H9 (cell line): Measurements from ENCODE around the gene TNKS1BP1. TPM values are rescaled to one million over a fixed set of nuclear protein-coding genes. Genes with fewer than 3 reads are reported as not detected.

Source experiments
- DNase-seq: peaks from one replicate; pipeline ENCODE4 v3.0.0-alpha.2; 2017
- H2AFZ ChIP-seq: one replicate; pipeline ENCODE4 v1.6.1; 2013; ENCODE audit warnings: mild to moderate bottlenecking, low read length, control low read depth, moderate library complexity
- H2AK5ac ChIP-seq: 2 replicates; pipeline ENCODE4 v1.6.1; 2013; ENCODE audit warnings: low read length, control low read depth, mixed read lengths; ENCODE audit not compliant: insufficient read length
- H2BK120ac ChIP-seq: one replicate; pipeline ENCODE4 v1.6.1; 2013; ENCODE audit warnings: low read depth, mild to moderate bottlenecking, low read length, control low read depth, inconsistent platforms; ENCODE audit not compliant: poor library complexity, severe bottlenecking
- H2BK12ac ChIP-seq: 2 replicates; pipeline ENCODE4 v1.6.1; 2013; ENCODE audit warnings: low read length, control low read depth, mixed read lengths, low read depth; ENCODE audit not compliant: insufficient read length
- H2BK15ac ChIP-seq: 2 replicates; pipeline ENCODE4 v1.6.1; 2013; ENCODE audit warnings: low read depth, low read length, control low read depth
- H2BK20ac ChIP-seq: one replicate; pipeline ENCODE4 v1.6.1; 2013; ENCODE audit warnings: low read depth, mild to moderate bottlenecking, low read length, control low read depth, inconsistent platforms; ENCODE audit not compliant: poor library complexity, severe bottlenecking
- H2BK5ac ChIP-seq: 2 replicates; pipeline ENCODE4 v1.6.1; 2013; ENCODE audit warnings: low read length, control low read depth, mixed read lengths; ENCODE audit not compliant: insufficient read length
- H3K14ac ChIP-seq: 2 replicates; pipeline ENCODE4 v1.6.1; 2013; ENCODE audit warnings: low read length, control low read depth; ENCODE audit not compliant: insufficient read depth
- H3K18ac ChIP-seq: 2 replicates; pipeline ENCODE4 v1.6.1; 2013; ENCODE audit warnings: low read depth, mild to moderate bottlenecking, mixed read lengths, low read length, control low read depth; ENCODE audit not compliant: insufficient read length
- H3K23ac ChIP-seq: 2 replicates; pipeline ENCODE4 v1.6.1; 2013; ENCODE audit warnings: low read length, control low read depth, mixed read lengths, low read depth; ENCODE audit not compliant: insufficient read length
- H3K23me2 ChIP-seq: 2 replicates; pipeline ENCODE4 v1.6.1; 2013; ENCODE audit warnings: low read depth, mild to moderate bottlenecking, mixed read lengths, low read length, control low read depth; ENCODE audit not compliant: insufficient read length, poor library complexity, severe bottlenecking
- H3K27ac ChIP-seq: 2 replicates; pipeline ENCODE4 v1.5.1; 2013; ENCODE audit warnings: low read length, control low read depth, mixed read lengths, low read depth; ENCODE audit not compliant: insufficient read length
- H3K27me3 ChIP-seq: 2 replicates; pipeline ENCODE4 v1.6.1; 2013; ENCODE audit warnings: low read length, control low read depth, inconsistent platforms; ENCODE audit not compliant: insufficient read depth
- H3K4ac ChIP-seq: 2 replicates; pipeline ENCODE4 v1.6.1; 2013; ENCODE audit warnings: low read depth, mild to moderate bottlenecking, control low read depth, inconsistent platforms, low read length, moderate library complexity
- H3K4me1 ChIP-seq: 2 replicates; pipeline ENCODE4 v1.6.1; 2013; ENCODE audit warnings: low read length, control low read depth, inconsistent platforms; ENCODE audit not compliant: insufficient read depth
- H3K4me2 ChIP-seq: 2 replicates; pipeline ENCODE4 v1.6.1; 2013; ENCODE audit warnings: low read length, control low read depth, mixed read lengths; ENCODE audit not compliant: insufficient read length, insufficient read depth
- H3K56ac ChIP-seq: 2 replicates; pipeline ENCODE4 v1.6.1; 2013; ENCODE audit warnings: low read depth, mild to moderate bottlenecking, mixed read lengths, low read length, control low read depth; ENCODE audit not compliant: insufficient read length
- H3K79me1 ChIP-seq: 2 replicates; pipeline ENCODE4 v1.6.1; 2013; ENCODE audit warnings: low read depth, mild to moderate bottlenecking, moderate library complexity, low read length, control low read depth, inconsistent platforms; ENCODE audit not compliant: insufficient read depth, poor library complexity, severe bottlenecking
- H3K79me2 ChIP-seq: 2 replicates; pipeline ENCODE4 v1.6.1; 2013; ENCODE audit warnings: low read length, control low read depth, inconsistent platforms; ENCODE audit not compliant: insufficient read depth
- H3K9ac ChIP-seq: 2 replicates; pipeline ENCODE4 v1.6.1; 2013; ENCODE audit warnings: low read length, control low read depth, mixed read lengths; ENCODE audit not compliant: insufficient read length; ENCODE audit errors: extremely low read depth
- H3K9me3 ChIP-seq: one replicate; pipeline ENCODE4 v1.6.1; 2013; ENCODE audit warnings: low read depth, low read length, inconsistent platforms; ENCODE audit not compliant: control insufficient read depth
- H3T11ph ChIP-seq: one replicate; pipeline ENCODE4 v1.6.1; 2013; ENCODE audit warnings: mild to moderate bottlenecking, low read length, control low read depth, inconsistent platforms
- H4K20me1 ChIP-seq: one replicate; pipeline ENCODE4 v1.6.1; 2013; ENCODE audit not compliant: control insufficient read depth, insufficient read length, insufficient read depth
- H4K5ac ChIP-seq: 2 replicates; pipeline ENCODE4 v1.6.1; 2013; ENCODE audit warnings: low read depth, mild to moderate bottlenecking, mixed read lengths, low read length, control low read depth; ENCODE audit not compliant: insufficient read length
- H4K8ac ChIP-seq: replicated peaks from 2 replicates; pipeline ENCODE4 v1.6.1; 2013; ENCODE audit warnings: low read length, control low read depth, mixed read lengths, low read depth; ENCODE audit not compliant: insufficient read length
- H4K91ac ChIP-seq: 2 replicates; pipeline ENCODE4 v1.6.1; 2013; ENCODE audit warnings: low read depth, mild to moderate bottlenecking, moderate library complexity, mixed read lengths, low read length, control low read depth; ENCODE audit not compliant: insufficient read length
- H3K27ac Mint-ChIP-seq, 3 experiments: 2 replicates in 2 of 3; 3 replicates in 1 of 3; pipeline ENCODE4 v1.8.0; 2020 to 2021; ENCODE audit warnings: mixed read lengths in 3 of 3, mild to moderate bottlenecking in 1 of 3, moderate library complexity in 1 of 3
- H3K27me3 Mint-ChIP-seq: 2 replicates; pipeline ENCODE4 v1.8.0; 2021; ENCODE audit warnings: low read depth, mild to moderate bottlenecking, moderate library complexity, mixed read lengths
- H3K36me3 Mint-ChIP-seq, 3 experiments: 2 replicates in 2 of 3; 3 replicates in 1 of 3; pipeline ENCODE4 v1.8.0; 2020 to 2021; ENCODE audit warnings: low read depth in 3 of 3, mixed read lengths in 3 of 3; ENCODE audit not compliant: insufficient read depth in 1 of 3
- H3K4me1 Mint-ChIP-seq, 2 experiments: 2 replicates each; pipeline ENCODE4 v1.8.0; 2020; ENCODE audit warnings: mixed read lengths in 2 of 2
- H3K4me3 Mint-ChIP-seq, 2 experiments: 2 replicates in 1 of 2; 3 replicates in 1 of 2; pipeline ENCODE4 v1.8.0; 2020 to 2021; ENCODE audit warnings: mild to moderate bottlenecking in 2 of 2, mixed read lengths in 2 of 2, moderate library complexity in 1 of 2
- H3K9me3 Mint-ChIP-seq, 2 experiments: 2 replicates in 1 of 2; 3 replicates in 1 of 2; pipeline ENCODE4 v1.8.0; 2020; ENCODE audit warnings: mild to moderate bottlenecking in 2 of 2, mixed read lengths in 2 of 2, moderate library complexity in 1 of 2
- CTCF ChIP-seq: fragments of 200-600 bp; sonication (generic); conservative IDR thresholded peaks from 3 replicates; pipeline ENCODE4 v1.8.0; 2021; ENCODE audit warnings: antibody characterized with exemption, mild to moderate bottlenecking
- WGBS: extraction: QIAGEN DNeasy Blood & Tissue Kit; methylation state at CpG from one replicate; pipeline ENCODE4 v1.1.7; 2013; ENCODE audit warnings: missing lambda C conversion rate, low lambda C conversion rate, mixed read lengths; ENCODE audit not compliant: insufficient read length; ENCODE audit errors: extremely low coverage; 5-methylcytosine and 5-hydroxymethylcytosine counted together
- long read RNA-seq: library from polyadenylated mRNA; unstranded; transcript quantifications from one replicate; pipeline ENCODE4 v2.0.0, GENCODE V29; 2020
- total RNA-seq: library from RNA; stranded (reverse); gene quantifications from 2 replicates; pipeline ENCODE4 v1.2.1, GENCODE V29; 2021

TNKS1BP1 gene, protein sequence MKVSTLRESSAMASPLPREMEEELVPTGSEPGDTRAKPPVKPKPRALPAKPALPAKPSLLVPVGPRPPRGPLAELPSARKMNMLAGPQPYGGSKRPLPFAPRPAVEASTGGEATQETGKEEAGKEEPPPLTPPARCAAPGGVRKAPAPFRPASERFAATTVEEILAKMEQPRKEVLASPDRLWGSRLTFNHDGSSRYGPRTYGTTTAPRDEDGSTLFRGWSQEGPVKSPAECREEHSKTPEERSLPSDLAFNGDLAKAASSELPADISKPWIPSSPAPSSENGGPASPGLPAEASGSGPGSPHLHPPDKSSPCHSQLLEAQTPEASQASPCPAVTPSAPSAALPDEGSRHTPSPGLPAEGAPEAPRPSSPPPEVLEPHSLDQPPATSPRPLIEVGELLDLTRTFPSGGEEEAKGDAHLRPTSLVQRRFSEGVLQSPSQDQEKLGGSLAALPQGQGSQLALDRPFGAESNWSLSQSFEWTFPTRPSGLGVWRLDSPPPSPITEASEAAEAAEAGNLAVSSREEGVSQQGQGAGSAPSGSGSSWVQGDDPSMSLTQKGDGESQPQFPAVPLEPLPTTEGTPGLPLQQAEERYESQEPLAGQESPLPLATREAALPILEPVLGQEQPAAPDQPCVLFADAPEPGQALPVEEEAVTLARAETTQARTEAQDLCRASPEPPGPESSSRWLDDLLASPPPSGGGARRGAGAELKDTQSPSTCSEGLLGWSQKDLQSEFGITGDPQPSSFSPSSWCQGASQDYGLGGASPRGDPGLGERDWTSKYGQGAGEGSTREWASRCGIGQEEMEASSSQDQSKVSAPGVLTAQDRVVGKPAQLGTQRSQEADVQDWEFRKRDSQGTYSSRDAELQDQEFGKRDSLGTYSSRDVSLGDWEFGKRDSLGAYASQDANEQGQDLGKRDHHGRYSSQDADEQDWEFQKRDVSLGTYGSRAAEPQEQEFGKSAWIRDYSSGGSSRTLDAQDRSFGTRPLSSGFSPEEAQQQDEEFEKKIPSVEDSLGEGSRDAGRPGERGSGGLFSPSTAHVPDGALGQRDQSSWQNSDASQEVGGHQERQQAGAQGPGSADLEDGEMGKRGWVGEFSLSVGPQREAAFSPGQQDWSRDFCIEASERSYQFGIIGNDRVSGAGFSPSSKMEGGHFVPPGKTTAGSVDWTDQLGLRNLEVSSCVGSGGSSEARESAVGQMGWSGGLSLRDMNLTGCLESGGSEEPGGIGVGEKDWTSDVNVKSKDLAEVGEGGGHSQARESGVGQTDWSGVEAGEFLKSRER (N-terminal part only)
- 130 and 140 TPM in 2 replicates for total RNA-seq
- long read RNA-seq, full-length matches to known transcripts = 10 of 51 reads
- long read RNA-seq, partial matches to known transcripts = 33 of 51 reads
- long read RNA-seq, other reads (novel, unspliced or antisense) = 8 of 51 reads

- Histone ChIP-seq H4K20me1 (no peaks in the 10 kb centered on the region), H3K27me3 (no peaks in the 10 kb centered on the region), H2BK12ac (no peak within 1 kb of the TSS), H3T11ph (peak within 1 kb of the TSS; percentile 74), H3K4me1 (peaks cover 13% of the 10 kb centered on the region; the same call in 1 of the 2 replicates), H3K14ac (peak within 1 kb of the TSS; percentile 94), H3K79me2 (peaks cover 11% of the 10 kb centered on the region), H2AK5ac (no peak within 1 kb of the TSS), H3K23ac (no peak within 1 kb of the TSS), H3K56ac (no peak within 1 kb of the TSS), H3K4ac (no peak within 1 kb of the TSS), H2BK120ac (peak within 1 kb of the TSS; percentile 1), H4K5ac (no peak within 1 kb of the TSS), H2AFZ (no peak within 1 kb of the TSS), H3K23me2 (peaks cover 13% of the 10 kb centered on the region), H4K8ac (peak within 1 kb of the TSS; percentile 4), H3K27ac (peak within 1 kb of the TSS; percentile 70), H3K9ac (peak within 1 kb of the TSS; percentile 63), H2BK5ac (no peak within 1 kb of the TSS), H3K18ac (peak within 1 kb of the TSS; percentile 88), H3K9me3 (no peaks in the 10 kb centered on the region), H2BK15ac (no peak within 1 kb of the TSS), H4K91ac (no peak within 1 kb of the TSS), H3K79me1 (peaks cover 17% of the 10 kb centered on the region), H2BK20ac (no peak within 1 kb of the TSS), H3K4me2 (peak within 1 kb of the TSS; percentile 57)
- DNase-seq = peak; percentile 97
- Mint-ChIP-seq H3K36me3 (peaks cover 48 to 63% (median 60%) of the 10 kb centered on the region in 3 experiments), H3K4me3 (peak within 1 kb of the TSS; percentile 89 to 94), H3K4me1 (peaks cover 40 to 41% of the 10 kb centered on the region in 2 experiments), H3K27me3 (peaks cover 1% of the 10 kb centered on the region; the same call in 1 of the 2 replicates), H3K27ac (peak within 1 kb of the TSS; percentile 99 to 100 (median 99)), H3K9me3 (no peaks in the 10 kb centered on the region; a peak in 1 of 5 replicates)
- no peak for TF ChIP-seq CTCF
- no CpG with 5 or more reads among the region's 61 CpGs for WGBS
These were observed at the start of gene TNKS1BP1 for GRCh38 chr11:57324886-57325734. Gene TNKS1BP1 (minus strand): TSS chr11:57324952. CDS start chr11:57321885, 3,067 bp downstream.
